Measurements from ENCODE around the gene ARHGAP24.

DNA sequence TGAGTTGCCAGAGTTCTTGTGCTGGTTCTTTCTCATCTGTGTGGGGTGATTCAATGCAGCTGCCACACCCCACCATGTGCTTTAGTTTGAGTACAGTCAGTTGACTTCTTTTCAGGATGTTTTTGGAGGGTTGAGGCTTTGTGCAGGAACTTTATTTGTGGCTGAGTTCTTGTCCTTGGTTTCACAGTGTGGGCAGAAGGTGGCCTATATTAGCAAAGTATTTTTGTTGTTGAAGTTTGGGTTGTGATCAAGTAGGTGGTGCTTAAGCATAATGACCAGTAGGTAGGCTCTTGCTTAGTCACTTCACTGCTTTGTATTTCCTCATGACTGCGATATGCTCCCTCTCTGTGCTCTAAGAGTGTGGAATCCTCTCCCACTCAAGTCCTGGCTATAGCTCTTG lies 80.3 kb downstream of the ARHGAP24 start:
- TF ChIP-seq, protein P1, sequence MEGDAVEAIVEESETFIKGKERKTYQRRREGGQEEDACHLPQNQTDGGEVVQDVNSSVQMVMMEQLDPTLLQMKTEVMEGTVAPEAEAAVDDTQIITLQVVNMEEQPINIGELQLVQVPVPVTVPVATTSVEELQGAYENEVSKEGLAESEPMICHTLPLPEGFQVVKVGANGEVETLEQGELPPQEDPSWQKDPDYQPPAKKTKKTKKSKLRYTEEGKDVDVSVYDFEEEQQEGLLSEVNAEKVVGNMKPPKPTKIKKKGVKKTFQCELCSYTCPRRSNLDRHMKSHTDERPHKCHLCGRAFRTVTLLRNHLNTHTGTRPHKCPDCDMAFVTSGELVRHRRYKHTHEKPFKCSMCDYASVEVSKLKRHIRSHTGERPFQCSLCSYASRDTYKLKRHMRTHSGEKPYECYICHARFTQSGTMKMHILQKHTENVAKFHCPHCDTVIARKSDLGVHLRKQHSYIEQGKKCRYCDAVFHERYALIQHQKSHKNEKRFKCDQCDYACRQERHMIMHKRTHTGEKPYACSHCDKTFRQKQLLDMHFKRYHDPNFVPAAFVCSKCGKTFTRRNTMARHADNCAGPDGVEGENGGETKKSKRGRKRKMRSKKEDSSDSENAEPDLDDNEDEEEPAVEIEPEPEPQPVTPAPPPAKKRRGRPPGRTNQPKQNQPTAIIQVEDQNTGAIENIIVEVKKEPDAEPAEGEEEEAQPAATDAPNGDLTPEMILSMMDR (IDR thresholded peaks at IDR 0.05) = no peak
- no peak for TF ChIP-seq POLR2A (IDR thresholded peaks at IDR 0.05)
- TF ChIP-seq EP300 (IDR thresholded peaks at IDR 0.05) = no peak
- no peak for TF ChIP-seq POLR2AphosphoS5 (IDR thresholded peaks at IDR 0.05)
